HL-60 (cell line): ENCODE measurements around the gene TMBIM6.
A peak's percentile ranks its signal among the peaks of the same experiment; 100 is the strongest.

Experiments used
- DNase-seq, 2 experiments: peaks; one replicate each; pipeline ENCODE4 v3.0.0-alpha.2; 2010 to 2020; ENCODE audit warnings: low read depth in 1 of 2, low spot score in 1 of 2
- H3K27ac ChIP-seq: fragments of 250-450 bp; sonication (Bioruptor Pico); replicated peaks from 2 replicates; pipeline ENCODE4 v1.5.1; 2020; ENCODE audit warnings: mild to moderate bottlenecking, moderate library complexity
- H3K27me3 ChIP-seq: fragments of 250-450 bp; sonication (Bioruptor Pico); 2 replicates; pipeline ENCODE4 v1.5.1; 2021; ENCODE audit warnings: mild to moderate bottlenecking, moderate library complexity; ENCODE audit not compliant: insufficient read depth, poor library complexity, severe bottlenecking
- H3K4me3 ChIP-seq: replicated peaks from 2 replicates; pipeline ENCODE4 v1.5.1; 2011; ENCODE audit warnings: mild to moderate bottlenecking, control low read depth, low read length; ENCODE audit not compliant: insufficient read depth
- CTCF ChIP-seq: IDR thresholded peaks from one replicate; pipeline ENCODE4 v1.5.1; 2011; ENCODE audit warnings: low read length, control low read depth, inconsistent platforms; ENCODE audit not compliant: insufficient read depth
- GABPA ChIP-seq: IDR thresholded peaks from 2 replicates; pipeline ENCODE4 v1.6.1; 2012; ENCODE audit warnings: low read depth
- POLR2AphosphoS5 ChIP-seq: IDR thresholded peaks from 2 replicates; pipeline ENCODE4 v1.6.1; 2012; ENCODE audit warnings: low read depth
- REST ChIP-seq: IDR thresholded peaks from 2 replicates; pipeline ENCODE4 v1.6.1; 2012; ENCODE audit warnings: low read depth; ENCODE audit not compliant: insufficient replicate concordance
- SPI1 ChIP-seq: IDR thresholded peaks from 2 replicates; pipeline ENCODE4 v1.6.1; 2012; ENCODE audit warnings: low read depth, mild to moderate bottlenecking, borderline replicate concordance

TMBIM6 gene

GRCh38 chr12:49761677-49762467 lies 20.5 kb downstream of the TMBIM6 start:
- TF ChIP-seq REST = no peak
- TF ChIP-seq CTCF = no peak
- TF ChIP-seq GABPA = no peak
- no peak for TF ChIP-seq SPI1
- TF ChIP-seq POLR2AphosphoS5 = no peak
- Histone ChIP-seq H3K27ac (no peak overlapping the region), H3K4me3 (no peak overlapping the region), H3K27me3 (no peaks in the 10 kb centered on the region)
- DNase-seq = no peak

- Histone ChIP-seq H3K27ac (no peak overlapping the region), H3K4me3 (no peak overlapping the region), H3K27me3 (no peaks in the 10 kb centered on the region)
- TF ChIP-seq SPI1 = no peak
- no peak for TF ChIP-seq POLR2AphosphoS5
- TF ChIP-seq REST = no peak
- no peak for TF ChIP-seq CTCF
- TF ChIP-seq GABPA = no peak
- DNase-seq = no peak
These were observed 21.1 kb downstream of the TMBIM6 start for GRCh38 chr12:49762468-49762847.

- Histone ChIP-seq H3K27me3 (no peaks in the 10 kb centered on the region), H3K27ac (no peak overlapping the region), H3K4me3 (no peak overlapping the region)
- DNase-seq = peak; percentile 47 to 71
- TF ChIP-seq GABPA (no peak), CTCF (peak; percentile 49)
These were observed 21.7 kb downstream of the TMBIM6 start for GRCh38 chr12:49763006-49763591.

GRCh38 chr12:49764126-49764525 lies 22.8 kb downstream of the TMBIM6 start:
- TF ChIP-seq POLR2AphosphoS5 (no peak), REST (no peak), GABPA (no peak), SPI1 (no peak)
- DNase-seq = no peak
- no peak overlapping the region for H3K4me3 ChIP-seq
- no peaks in the 10 kb centered on the region for H3K27me3 ChIP-seq
- no peak overlapping the region for H3K27ac ChIP-seq
